ENCODE data around the gene ANO7.

DNA sequence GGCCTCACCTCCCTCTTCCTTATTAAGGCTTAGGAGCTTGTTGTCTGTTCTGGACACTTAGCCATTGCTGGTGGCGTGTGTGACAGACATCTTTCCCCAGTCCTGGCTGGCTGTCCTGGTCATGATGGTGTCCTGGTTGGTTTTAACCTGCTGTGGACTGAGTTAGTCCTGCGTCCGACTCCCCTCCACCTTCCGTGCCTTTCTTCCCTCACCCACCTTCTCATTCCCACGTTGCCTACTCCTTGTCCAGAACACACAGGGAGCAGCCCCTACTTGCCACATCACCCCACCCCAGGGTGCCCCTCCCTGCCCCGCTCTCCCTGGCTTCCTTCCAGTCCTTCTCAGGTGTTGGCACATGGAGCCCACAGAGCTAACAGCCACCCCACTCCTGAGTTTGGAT, 9.5 kb downstream of the ANO7 start:
- TF ChIP-seq, protein P1, sequence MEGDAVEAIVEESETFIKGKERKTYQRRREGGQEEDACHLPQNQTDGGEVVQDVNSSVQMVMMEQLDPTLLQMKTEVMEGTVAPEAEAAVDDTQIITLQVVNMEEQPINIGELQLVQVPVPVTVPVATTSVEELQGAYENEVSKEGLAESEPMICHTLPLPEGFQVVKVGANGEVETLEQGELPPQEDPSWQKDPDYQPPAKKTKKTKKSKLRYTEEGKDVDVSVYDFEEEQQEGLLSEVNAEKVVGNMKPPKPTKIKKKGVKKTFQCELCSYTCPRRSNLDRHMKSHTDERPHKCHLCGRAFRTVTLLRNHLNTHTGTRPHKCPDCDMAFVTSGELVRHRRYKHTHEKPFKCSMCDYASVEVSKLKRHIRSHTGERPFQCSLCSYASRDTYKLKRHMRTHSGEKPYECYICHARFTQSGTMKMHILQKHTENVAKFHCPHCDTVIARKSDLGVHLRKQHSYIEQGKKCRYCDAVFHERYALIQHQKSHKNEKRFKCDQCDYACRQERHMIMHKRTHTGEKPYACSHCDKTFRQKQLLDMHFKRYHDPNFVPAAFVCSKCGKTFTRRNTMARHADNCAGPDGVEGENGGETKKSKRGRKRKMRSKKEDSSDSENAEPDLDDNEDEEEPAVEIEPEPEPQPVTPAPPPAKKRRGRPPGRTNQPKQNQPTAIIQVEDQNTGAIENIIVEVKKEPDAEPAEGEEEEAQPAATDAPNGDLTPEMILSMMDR (IDR thresholded peaks at IDR 0.05; ENCODE audit: poor library complexity, severe bottlenecking): no peak
- TF ChIP-seq POLR2AphosphoS5 (IDR thresholded peaks at IDR 0.05) (no peak), EZH2 (IDR thresholded peaks at IDR 0.05; ENCODE audit: borderline replicate concordance, insufficient read depth, low read length, poor library complexity, severe bottlenecking) (no peak), EP300 (conservative IDR thresholded peaks at IDR 0.05; ENCODE audit: poor library complexity, severe bottlenecking) (no peak), MXI1 (conservative IDR thresholded peaks at IDR 0.05; ENCODE audit: poor library complexity, severe bottlenecking) (no peak), RAD21 (conservative IDR thresholded peaks at IDR 0.05) (no peak), TAF1 (IDR thresholded peaks at IDR 0.05; ENCODE audit: low read depth) (no peak), SMC3 (conservative IDR thresholded peaks at IDR 0.05; ENCODE audit: poor library complexity) (no peak), REST (IDR thresholded peaks at IDR 0.05; ENCODE audit: borderline replicate concordance) (no peak)

Measured in neural cell (in vitro differentiated cells).